GM12878 (cell line): Measurements from ENCODE around the gene ZNF512B. TPM values are rescaled to one million over a fixed set of nuclear protein-coding genes. Genes with fewer than 3 reads are reported as not detected.
"Not testable (repeated sequence)": the region's sequence is repeated elsewhere in the genome, so short reads cannot be mapped to it uniquely, and the experiment has no call there.

Source experiments
- ATAC-seq: fragments of 200-7000 bp; cut with Tn5 transposase; 3 replicates; pipeline ENCODE4 v1.9.1; 2020; ENCODE audit warnings: mild to moderate bottlenecking, moderate library complexity
- BruUV-seq: library from RNA; stranded (reverse); fragments of 400-500 nt; replicated peaks from 2 replicates; lab custom pipeline; 2021; lab: Mats Ljungman, UMichigan
- CTCF ChIA-PET: fragments of 300-600 bp; sonication (Branson Sonifier 250); formaldehyde crosslinking; extraction: SDS; loops from one replicate; lab custom pipeline; 2021; ENCODE audit warnings: inconsistent platforms; lab: Yijun Ruan, JAX
- POLR2A ChIA-PET: fragments of 350-600 bp; formaldehyde crosslinking; extraction: SDS; loops from one replicate; lab custom pipeline; 2021; ENCODE audit warnings: inconsistent platforms; lab: Charles Lee
- RAD21 ChIA-PET: fragments of 300-600 bp; sonication (Branson Sonifier 250); formaldehyde crosslinking; loops from one replicate; lab custom pipeline; 2023; ENCODE audit warnings: antibody characterized with exemption; ENCODE audit not compliant: unreplicated experiment; lab: Charles Lee
- SMC1A ChIA-PET: fragments of 300-600 bp; sonication (Branson Sonifier 250); formaldehyde crosslinking; loops from one replicate; lab custom pipeline; 2023; ENCODE audit not compliant: unreplicated experiment, uncharacterized antibody; lab: Charles Lee
- DNase-seq: peaks from one replicate; pipeline ENCODE4 v3.0.0-alpha.2; 2011; ENCODE audit warnings: low read depth, low spot score
- FAIRE-seq: peaks from 3 replicates; lab custom pipeline; 2011; peaks lifted over from hg19 to GRCh38; lab: Jason Lieb, UNC
- H2AFZ ChIP-seq: 2 replicates; pipeline ENCODE4 v1.6.0; 2011; ENCODE audit warnings: low read depth, low read length, control low read depth; ENCODE audit not compliant: control insufficient read depth
- H3K27ac ChIP-seq: 2 replicates; pipeline ENCODE4 v1.5.1; 2011; ENCODE audit warnings: control low read depth; ENCODE audit not compliant: control insufficient read depth, insufficient read depth
- H3K27me3 ChIP-seq, 2 experiments: replicated peaks in 1 of 2; 2 replicates each; pipeline versions ENCODE4 v1.6.0 to v1.6.1; 2011; ENCODE audit warnings: low read length in 1 of 2; ENCODE audit not compliant: control insufficient read depth in 2 of 2, insufficient read depth in 2 of 2
- H3K36me3 ChIP-seq, 2 experiments: 2 replicates each; pipeline ENCODE4 v1.5.1; 2011; ENCODE audit warnings: low read length in 1 of 2; ENCODE audit not compliant: control insufficient read depth in 2 of 2, insufficient read depth in 2 of 2
- H3K4me1 ChIP-seq: 2 replicates; pipeline ENCODE4 v1.6.1; 2011; ENCODE audit warnings: mild to moderate bottlenecking, low read length, moderate library complexity, mixed read lengths; ENCODE audit not compliant: control insufficient read depth, insufficient read depth
- H3K4me2 ChIP-seq: 2 replicates; pipeline ENCODE4 v1.6.0; 2011; ENCODE audit warnings: control low read depth; ENCODE audit not compliant: control insufficient read depth, insufficient read depth
- H3K4me3 ChIP-seq: fragments of 200-600 bp; sonication (generic); 2 replicates; pipeline ENCODE4 v1.5.1; 2016
- H3K79me2 ChIP-seq: 2 replicates; pipeline ENCODE4 v1.6.0; 2011; ENCODE audit warnings: low read length; ENCODE audit not compliant: control insufficient read depth, insufficient read depth
- H3K9ac ChIP-seq: 2 replicates; pipeline ENCODE4 v1.8.0; 2011; ENCODE audit warnings: low read length, control low read depth, mixed read lengths; ENCODE audit not compliant: control insufficient read depth, insufficient read depth
- H3K9me3 ChIP-seq: replicated peaks from 3 replicates; pipeline ENCODE4 v1.5.1; 2011; ENCODE audit warnings: mild to moderate bottlenecking, low read length; ENCODE audit not compliant: control insufficient read depth, insufficient read depth
- H4K20me1 ChIP-seq: 2 replicates; pipeline ENCODE4 v1.6.0; 2011; ENCODE audit not compliant: control insufficient read depth, insufficient read depth
- CUX1 ChIP-seq: IDR thresholded peaks from 2 replicates; pipeline ENCODE4 v1.6.1; 2012; ENCODE audit warnings: improper control_type of control experiment, low read depth, low read length; ENCODE audit not compliant: insufficient replicate concordance
- POLR2A ChIP-seq: IDR thresholded peaks from 2 replicates; pipeline ENCODE4 v1.6.1; 2011; ENCODE audit warnings: low read depth, mild to moderate bottlenecking, low read length
- WGBS: methylation state at CpG from one replicate; pipeline ENCODE4 v1.1.6; 2016; ENCODE audit warnings: low lambda C conversion rate; ENCODE audit not compliant: insufficient replicate concordance, insufficient coverage; ENCODE audit errors: missing lambda C conversion rate; 5-methylcytosine and 5-hydroxymethylcytosine counted together
- in situ Hi-C: fragments of 300-500 bp; cut with MboI; formaldehyde crosslinking; loops from 9 replicates; pipeline ENCODE4 v1.14.3; 2018; ENCODE audit warnings: mixed read lengths
- intact Hi-C: fragments of 100-400 bp; cut with micrococcal nuclease; formaldehyde crosslinking; loops from one replicate; pipeline ENCODE4 v1.14.2; 2022; ENCODE audit not compliant: unreplicated experiment
- polyA plus RNA-seq, 11 experiments: library from polyadenylated mRNA; depleted of rRNA in 4 of 11; unstranded in 6 of 11; stranded (reverse) in 5 of 11; fragments of >200 nt; fragmentation: Nextera tagmentation in 4 of 11; fragmentation: Illumina TruSeq in 1 of 11; extraction: Ambion mirVana in 4 of 11; extraction: Trizol in 1 of 11; gene quantifications; 1 replicate in 1 of 11; 2 replicates in 10 of 11; pipeline versions ENCODE4 v1.2.1 to v1.2.3, GENCODE V29; 2011 to 2016; ENCODE audit warnings: inconsistent platforms in 2 of 11, missing spikeins in 2 of 11, low read depth in 1 of 11
- total RNA-seq, 4 experiments: library from RNA; depleted of rRNA in 3 of 4; stranded (reverse); fragments of >200 nt in 3 of 4; fragmentation: Illumina TruSeq in 1 of 4; extraction: Trizol in 1 of 4; gene quantifications; 2 replicates each; pipeline versions ENCODE4 v1.2.1 to v1.2.3, GENCODE V29; 2013 to 2021

The ZNF512B gene
- total and polyA plus RNA-seq, 10 of the 15 experiments (the other 5 are each of a cell fraction or from before 2014, with no cell fraction given), result 0.06 to 23.9 (median 4.0) TPM

GRCh38 chr20:63961664-63962425 lies 7.9 kb downstream of the ZNF512B start:
- in situ Hi-C loops, result no loop called here
- WGBS, result 93% methylated on average over 26 of the region's 26 CpGs
- peaks cover 2 to 17% of the 10 kb centered on the region in 2 experiments; a peak in 3 of 4 replicates for H3K36me3 ChIP-seq
- H3K4me1 ChIP-seq, result peaks cover 7% of the 10 kb centered on the region
- no peak overlapping the region for H2AFZ ChIP-seq
- SMC1A ChIA-PET, result no interaction called here
- CTCF ChIA-PET, result no interaction called here
- H3K4me3 ChIP-seq, result no peak overlapping the region
- no peaks in the 10 kb centered on the region for H3K27me3 ChIP-seq
- no peak overlapping the region for H3K4me2 ChIP-seq
- no peaks in the 10 kb centered on the region for H3K9me3 ChIP-seq
- no peak for FAIRE-seq
- no peaks in the 10 kb centered on the region for H3K79me2 ChIP-seq
- H4K20me1 ChIP-seq, result no peaks in the 10 kb centered on the region
- H3K9ac ChIP-seq, result no peak overlapping the region
- no peak for ATAC-seq
- H3K27ac ChIP-seq, result no peak overlapping the region
- BruUV-seq, result no TSS peak
- DNase-seq, result no peak
- intact Hi-C loops, result no loop called here
- TF ChIP-seq POLR2A, result 0 out of 2 replicates have a peak, but pooled peaks have one; percentile 19
- no peak for TF ChIP-seq CUX1
- POLR2A ChIA-PET, result interaction anchor here (0.5 kb wide), 2 partner anchors 47 to 95 kb away, joined by 4 to 6 read pairs; no protein-coding TSS in a partner anchor
- RAD21 ChIA-PET, result no interaction called here

GRCh38 chr20:63960654-63961621 lies 8.8 kb downstream of the ZNF512B start:
- CTCF ChIA-PET, H3K4me2 ChIP-seq, H3K4me1 ChIP-seq, DNase-seq, H3K9me3 ChIP-seq, SMC1A ChIA-PET, ATAC-seq, H3K27ac ChIP-seq, intact Hi-C loops, H3K27me3 ChIP-seq, H3K9ac ChIP-seq, H3K79me2 ChIP-seq, in situ Hi-C loops, RAD21 ChIA-PET, H3K36me3 ChIP-seq, FAIRE-seq, BruUV-seq, H3K4me3 ChIP-seq, H2AFZ ChIP-seq, H4K20me1 ChIP-seq: not testable (repeated sequence)
- POLR2A ChIA-PET, result interaction anchor here (0.5 kb wide), 1 partner anchor 46 kb away, joined by 6 read pairs; no protein-coding TSS in a partner anchor
- 82% methylated on average over 13 of the region's 15 CpGs for WGBS
